Stimulated activated CD4-positive, alpha-beta T cell treated with anti-CD3 and anti-CD28 coated beads, Interleukin-2, amount 100 ng/mL, for 4 hours (primary cell): ENCODE data around the gene CERK.

Source experiments
- DNase-seq: peaks from one replicate; pipeline ENCODE4 v3.0.0-alpha.2; 2020; ENCODE audit warnings: low read depth

Gene CERK

DNA sequence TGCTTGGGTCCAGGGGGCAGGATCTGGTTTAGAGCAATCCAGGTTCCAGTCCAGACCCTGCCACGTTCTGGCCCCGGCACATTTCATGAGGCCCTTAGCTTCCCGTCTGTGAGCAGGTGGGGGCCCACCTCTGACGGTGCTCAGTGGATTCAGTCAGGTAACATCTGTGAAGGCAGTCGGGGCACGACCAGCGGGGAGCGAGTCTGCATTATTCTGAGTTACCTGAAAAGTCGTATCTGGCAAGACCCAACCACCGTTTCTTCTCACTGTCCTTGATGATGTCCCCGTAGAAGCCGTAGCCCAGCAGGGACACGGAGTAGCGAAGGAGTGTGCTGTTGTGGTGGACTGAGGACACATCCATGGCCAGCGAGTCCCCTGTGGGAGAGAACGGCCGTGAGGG lies 39.0 kb downstream of the CERK start:
- DNase-seq, result no peak

DNA sequence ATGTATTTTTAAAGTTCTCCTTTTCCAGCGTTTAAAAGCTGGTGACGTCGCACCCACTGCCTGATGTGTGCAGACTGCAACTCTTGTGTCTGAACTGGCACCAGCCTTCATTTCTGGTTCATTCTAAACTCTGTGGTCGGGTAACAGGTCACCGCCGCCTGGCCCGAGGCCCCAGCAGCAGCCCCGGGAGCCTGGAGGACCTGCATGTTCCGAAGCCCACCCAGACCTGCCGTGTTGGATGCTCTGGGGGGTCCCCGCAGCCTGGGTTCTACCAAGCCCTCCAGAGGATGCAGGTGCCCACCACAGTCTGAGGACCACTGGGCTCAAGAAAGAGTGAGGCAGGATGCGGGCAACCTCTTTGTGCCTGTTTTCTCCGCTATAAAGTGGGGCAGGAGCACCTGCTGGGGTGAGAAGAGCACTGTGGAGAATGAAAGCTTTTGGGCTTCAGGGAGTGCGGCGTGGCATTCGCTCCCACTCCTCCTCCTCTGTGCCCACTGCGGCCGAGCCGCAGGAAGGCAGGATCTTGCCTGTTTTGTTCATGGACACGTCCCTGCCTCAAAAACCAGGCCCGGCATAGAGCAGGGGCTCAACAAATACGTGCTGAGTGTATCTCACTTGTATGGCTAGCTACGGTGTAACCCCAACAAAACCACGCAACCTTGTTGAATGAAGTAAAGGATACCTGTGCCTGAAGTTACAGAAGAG lies 40.1 kb downstream of the CERK start:
- no peak for DNase-seq

- DNase-seq, result no peak
Observed at GRCh38 chr22:46696614-46697013, 41.4 kb downstream of the CERK start.

GRCh38 chr22:46696229-46696518 lies 41.9 kb downstream of the CERK start:
- no peak for DNase-seq

GRCh38 chr22:46695346-46696228 lies 42.5 kb downstream of the CERK start:
- DNase-seq, result no peak

GRCh38 chr22:46694416-46695170 lies 43.5 kb downstream of the CERK start:
- DNase-seq, result no peak

DNA sequence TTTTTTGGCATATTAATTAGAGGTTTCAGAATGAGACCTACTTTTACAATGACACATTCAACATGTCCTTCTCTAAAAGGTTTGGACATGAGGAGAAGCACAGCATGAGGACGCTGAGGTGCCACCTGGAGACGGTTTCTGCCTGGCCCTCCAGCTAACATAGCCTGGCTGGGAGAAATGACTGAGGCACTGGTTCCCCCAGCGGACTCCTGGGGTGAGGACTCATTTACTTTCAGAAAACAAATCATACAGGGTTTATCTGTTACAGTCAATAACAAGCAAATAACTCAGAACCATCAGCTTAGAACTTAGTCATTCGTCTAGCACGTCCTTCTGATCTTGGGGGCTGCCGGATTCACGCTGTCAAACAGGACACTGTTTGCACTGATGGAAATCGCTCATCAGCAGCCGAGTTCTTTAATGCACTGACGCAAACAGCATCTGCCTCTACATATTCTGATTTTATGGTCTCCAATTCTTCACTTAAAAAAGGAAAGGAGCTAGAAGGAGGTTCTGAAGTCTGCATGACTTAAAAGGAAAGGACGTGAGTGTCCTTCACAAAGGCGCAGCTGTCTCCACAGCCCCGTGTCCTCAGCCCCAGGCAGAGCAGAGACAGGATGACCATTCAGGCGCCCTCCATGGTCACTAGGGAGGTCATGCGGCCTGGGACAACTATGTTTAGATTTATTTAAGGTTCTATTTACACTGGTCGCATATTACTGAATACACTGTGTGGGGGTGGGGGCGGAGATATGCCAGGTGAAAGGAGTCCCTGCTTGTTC lies 44.2 kb downstream of the CERK start:
- no peak for DNase-seq

- DNase-seq, result no peak
Observed at GRCh38 chr22:46691571-46691970, 46.5 kb downstream of the CERK start.

GRCh38 chr22:46690146-46690545 lies 47.9 kb downstream of the CERK start:
- no peak for DNase-seq

DNA sequence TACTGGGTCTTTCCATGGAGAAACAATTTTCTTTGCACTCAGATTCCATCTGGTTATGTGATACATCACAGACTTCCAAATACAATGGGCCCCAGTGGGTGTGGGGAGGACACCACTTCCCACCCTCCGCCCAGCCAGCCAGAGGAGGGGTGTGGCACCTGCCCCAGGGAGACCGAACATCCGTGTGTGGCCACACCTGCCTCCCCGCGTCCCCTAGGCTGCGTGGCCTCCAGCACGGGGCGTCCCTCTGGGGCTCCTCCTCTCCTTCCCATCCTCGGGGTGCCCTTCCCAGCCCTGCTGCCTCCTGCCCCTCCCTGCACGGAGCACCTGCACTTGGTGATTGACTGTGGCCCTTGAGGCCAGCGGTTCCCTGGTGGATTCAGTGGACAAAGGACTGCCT lies 49.1 kb downstream of the CERK start:
- no peak for DNase-seq

GRCh38 chr22:46687460-46687859 lies 50.6 kb downstream of the CERK start:
- DNase-seq, result no peak

DNA sequence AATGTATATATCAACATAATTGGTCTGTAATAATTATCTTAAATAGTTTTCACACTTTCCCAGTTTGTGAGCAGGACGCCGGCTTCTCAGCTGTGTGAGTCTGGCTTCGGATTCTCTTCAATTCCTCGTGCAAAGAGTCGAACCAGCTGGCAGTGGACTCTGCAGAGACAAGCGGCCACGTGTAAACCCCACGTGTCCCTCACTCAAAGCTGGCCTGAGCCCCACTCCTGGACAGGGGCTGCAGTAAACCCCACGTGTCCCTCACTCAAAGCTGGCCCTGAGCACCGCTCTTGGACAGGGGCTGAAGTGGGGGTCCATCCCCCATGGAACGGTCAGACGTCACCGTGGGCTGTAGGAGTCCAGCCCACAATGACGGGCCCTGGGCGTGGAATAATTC lies 51.0 kb downstream of the CERK start:
- no peak for DNase-seq

DNA sequence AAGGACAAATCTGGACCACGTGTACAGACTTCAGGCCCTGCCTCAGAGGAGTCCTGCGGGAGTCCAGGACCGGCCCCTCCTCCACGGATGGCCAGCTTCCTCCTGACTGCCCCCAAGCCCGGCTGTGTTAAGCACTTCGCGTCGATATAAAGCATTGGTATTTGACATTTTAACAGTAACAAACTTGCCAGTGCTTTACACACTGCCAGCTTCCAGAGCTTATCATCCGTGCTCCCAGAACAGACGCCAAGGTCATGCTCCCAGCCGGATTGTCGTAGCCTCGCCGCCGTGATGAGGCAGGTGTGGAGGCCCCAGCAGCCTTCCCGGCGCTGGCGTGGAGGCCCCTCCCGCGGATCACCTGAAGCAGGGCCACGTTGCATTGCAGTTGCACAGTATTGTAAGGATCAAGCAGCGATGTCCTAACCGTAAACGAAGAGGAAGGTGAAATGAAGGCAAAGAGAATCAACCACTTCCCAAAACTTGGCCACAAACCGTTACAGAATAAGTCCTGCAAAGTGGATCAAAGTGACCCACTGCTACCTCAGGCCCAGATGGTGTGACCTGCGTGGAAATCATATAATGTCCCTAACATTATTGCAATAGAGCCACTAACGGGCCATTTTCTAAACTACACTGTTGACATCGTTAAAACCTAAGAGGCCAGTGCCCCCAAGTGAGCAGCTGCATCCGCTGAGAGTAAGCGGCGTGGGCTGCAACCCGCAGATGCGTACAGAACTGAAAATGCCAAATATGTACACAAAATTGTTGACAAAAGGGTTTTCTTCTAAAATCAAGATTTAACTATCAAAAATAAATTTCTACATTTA lies 51.6 kb downstream of the CERK start:
- DNase-seq, result no peak

DNA sequence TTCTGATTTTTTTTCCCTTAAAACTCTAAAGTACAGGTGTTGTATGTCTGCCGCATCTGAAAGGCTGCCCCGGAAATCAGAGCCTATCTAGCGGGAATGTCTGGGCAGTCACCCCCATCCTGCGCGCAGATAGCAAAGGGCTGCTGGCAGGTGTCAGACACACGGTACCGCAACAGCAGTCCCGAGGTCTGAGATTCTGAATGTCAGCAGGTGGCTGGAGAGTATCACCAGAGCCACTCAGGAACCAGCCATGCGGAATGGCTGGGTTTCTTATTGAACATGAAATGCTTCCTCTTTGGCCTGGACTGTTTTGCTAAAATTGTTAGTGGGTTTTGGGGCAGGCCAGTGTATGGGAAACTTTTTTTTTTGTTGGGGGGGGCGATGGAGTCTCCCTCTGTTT lies 53.3 kb downstream of the CERK start:
- DNase-seq, result no peak

DNA sequence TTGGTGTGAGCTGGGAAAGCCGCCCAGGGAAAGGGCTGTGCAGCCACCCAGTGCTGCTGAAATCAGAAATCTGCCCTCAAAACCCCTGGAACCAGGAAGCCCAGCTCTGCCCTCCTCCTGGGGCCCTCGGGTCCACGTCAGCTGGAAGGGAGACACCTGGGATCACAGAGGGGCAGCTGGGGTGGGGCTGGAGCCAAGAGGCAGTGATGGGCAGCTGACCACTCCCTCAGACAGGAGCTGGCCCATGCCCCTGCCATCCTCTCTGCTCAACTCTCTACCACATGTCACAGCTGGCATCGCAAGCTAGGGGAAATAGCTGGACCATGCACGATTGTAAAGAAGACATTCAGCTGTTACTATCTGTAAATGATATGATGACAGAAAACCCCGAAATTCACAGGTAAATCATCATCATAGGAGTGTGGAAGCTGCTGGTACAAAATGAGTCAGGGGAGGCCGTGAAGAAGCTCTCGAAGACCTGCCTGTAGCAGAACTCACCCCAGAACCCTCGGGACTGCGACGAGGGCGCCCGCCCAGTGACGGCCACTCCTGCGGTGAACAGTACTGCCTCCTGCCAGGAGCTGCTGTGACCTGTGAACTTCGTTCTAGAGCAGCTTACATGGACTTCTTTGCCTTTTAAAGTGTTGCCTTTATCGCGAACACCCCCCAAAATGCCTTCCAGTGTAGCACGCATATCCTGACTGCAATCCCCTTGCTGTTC lies 55.9 kb downstream of the CERK start:
- DNase-seq, result no peak

- DNase-seq, result no peak
Observed at GRCh38 chr22:46681010-46681409, 57.0 kb downstream of the CERK start.

GRCh38 chr22:46679706-46680269 lies 58.3 kb downstream of the CERK start:
- no peak for DNase-seq

DNA sequence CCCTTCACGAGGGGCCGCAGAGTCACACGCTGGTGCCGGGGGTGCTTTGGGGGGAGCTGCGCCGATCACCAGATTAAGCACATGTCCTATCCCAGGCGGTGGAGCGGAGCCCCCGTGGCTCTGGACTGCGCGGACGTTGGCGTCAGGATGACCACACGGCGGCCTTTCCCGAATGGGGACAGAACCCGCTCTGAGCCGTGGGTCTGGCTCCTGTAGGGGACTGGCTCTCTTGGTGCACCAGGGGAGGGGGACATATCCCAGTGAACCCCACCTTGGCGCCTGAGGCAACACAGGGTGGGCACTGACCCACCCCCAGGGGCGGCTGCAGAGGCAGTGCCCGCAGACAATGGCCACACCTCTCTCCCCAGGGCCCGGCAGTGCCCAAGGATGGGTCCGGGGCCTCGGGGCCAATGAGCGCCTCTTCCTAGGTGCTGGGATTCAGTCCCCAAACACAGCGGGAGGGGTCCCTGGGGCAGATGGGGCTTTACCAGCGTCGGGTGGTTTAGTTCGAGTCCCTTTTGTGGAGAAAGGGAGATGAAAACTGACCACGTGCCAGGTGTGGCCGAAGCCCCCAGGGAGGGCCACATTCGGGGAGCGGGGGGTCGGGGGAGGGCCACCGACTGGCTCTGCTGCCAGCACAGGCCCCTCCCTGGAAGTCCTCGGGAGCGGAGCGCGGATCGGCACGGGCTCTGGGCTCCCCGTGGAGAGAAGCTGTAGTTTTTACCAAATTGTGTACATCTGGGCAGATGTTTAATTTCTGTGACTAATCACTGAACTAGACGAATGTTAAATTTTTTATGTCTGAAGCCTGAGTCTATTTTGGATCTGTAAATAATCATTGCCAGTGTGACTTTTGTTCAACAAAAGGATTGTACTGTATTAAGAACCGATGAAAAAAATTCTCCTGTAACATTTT lies 59.0 kb downstream of the CERK start:
- no peak for DNase-seq

- DNase-seq, result no peak
Observed at GRCh38 chr22:46678003-46678657, 59.9 kb downstream of the CERK start.
